Activated T-cell treated with anti-CD3 and anti-CD28 coated beads, Interleukin-2, amount 50 U/mL, for 4 hours (primary cell): Measurements from ENCODE around the gene OXSM. TPM values are rescaled to one million over a fixed set of nuclear protein-coding genes. Genes with fewer than 3 reads are reported as not detected.

Experiments used
- ATAC-seq, 2 donors: fragments of 200-7000 bp; cut with Tn5 transposase; one replicate each; pipeline ENCODE4 v1.10.0; 2021
- DNase-seq: peaks from one replicate; pipeline ENCODE4 v3.0.0-alpha.2; 2020
- H3K27me3 Mint-ChIP-seq: one replicate; pipeline ENCODE4 v1.8.0; 2021; ENCODE audit warnings: low read depth, mixed read lengths
- H3K36me3 Mint-ChIP-seq: one replicate; pipeline ENCODE4 v1.8.0; 2022; ENCODE audit warnings: mixed read lengths; ENCODE audit not compliant: insufficient read depth
- H3K4me1 Mint-ChIP-seq: one replicate; pipeline ENCODE4 v1.8.0; 2021; ENCODE audit warnings: low read depth, mixed read lengths
- H3K4me3 Mint-ChIP-seq: one replicate; pipeline ENCODE4 v1.8.0; 2021; ENCODE audit warnings: mild to moderate bottlenecking, moderate library complexity, mixed read lengths
- H3K9me3 Mint-ChIP-seq: one replicate; pipeline ENCODE4 v1.8.0; 2021; ENCODE audit warnings: mixed read lengths
- total RNA-seq, 3 donors: library from RNA; stranded (reverse); gene quantifications; one replicate each; pipeline ENCODE4 v1.2.1, GENCODE V29; 2021

The OXSM gene
- total RNA-seq, 3 donors from 2014 or later, result 11.4 to 12.0 (median 11.6) TPM

DNA sequence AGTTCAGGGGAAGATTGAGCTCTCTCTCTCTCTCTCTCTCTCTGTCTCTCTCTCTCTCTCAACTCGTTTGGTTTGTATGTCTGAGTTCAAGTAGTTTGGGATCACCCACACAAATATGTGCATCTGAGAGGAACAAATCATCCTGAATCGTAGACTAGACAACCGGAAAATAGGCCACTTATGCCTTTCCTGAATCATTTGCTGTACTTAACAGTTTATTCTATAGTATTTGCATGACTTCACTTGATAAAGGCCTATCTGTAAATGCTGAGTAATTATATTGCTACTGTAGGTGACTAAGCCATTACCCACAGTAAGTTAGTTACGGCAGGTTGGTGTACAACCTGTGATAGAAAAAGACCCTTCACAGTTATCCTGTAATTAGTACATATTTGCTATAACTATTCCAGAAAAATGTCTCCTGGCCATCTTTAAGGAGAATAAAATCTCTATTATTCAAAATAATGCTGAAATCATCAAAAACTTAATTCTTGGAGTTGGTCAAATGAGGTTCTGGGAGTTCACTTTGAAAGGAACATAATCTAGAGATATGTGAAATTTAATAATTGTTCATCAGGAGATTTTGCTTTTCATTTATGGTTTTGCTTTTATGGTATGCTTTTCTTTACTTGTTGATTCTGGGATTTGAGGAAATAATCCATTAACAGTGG lies 31.1 kb downstream of the OXSM start:
- Mint-ChIP-seq H3K36me3 (no peaks in the 10 kb centered on the region), H3K27me3 (no peaks in the 10 kb centered on the region), H3K4me3 (no peak overlapping the region), H3K9me3 (no peaks in the 10 kb centered on the region), H3K4me1 (peaks cover 2% of the 10 kb centered on the region)
- DNase-seq, result no peak
- ATAC-seq, result no peak

DNA sequence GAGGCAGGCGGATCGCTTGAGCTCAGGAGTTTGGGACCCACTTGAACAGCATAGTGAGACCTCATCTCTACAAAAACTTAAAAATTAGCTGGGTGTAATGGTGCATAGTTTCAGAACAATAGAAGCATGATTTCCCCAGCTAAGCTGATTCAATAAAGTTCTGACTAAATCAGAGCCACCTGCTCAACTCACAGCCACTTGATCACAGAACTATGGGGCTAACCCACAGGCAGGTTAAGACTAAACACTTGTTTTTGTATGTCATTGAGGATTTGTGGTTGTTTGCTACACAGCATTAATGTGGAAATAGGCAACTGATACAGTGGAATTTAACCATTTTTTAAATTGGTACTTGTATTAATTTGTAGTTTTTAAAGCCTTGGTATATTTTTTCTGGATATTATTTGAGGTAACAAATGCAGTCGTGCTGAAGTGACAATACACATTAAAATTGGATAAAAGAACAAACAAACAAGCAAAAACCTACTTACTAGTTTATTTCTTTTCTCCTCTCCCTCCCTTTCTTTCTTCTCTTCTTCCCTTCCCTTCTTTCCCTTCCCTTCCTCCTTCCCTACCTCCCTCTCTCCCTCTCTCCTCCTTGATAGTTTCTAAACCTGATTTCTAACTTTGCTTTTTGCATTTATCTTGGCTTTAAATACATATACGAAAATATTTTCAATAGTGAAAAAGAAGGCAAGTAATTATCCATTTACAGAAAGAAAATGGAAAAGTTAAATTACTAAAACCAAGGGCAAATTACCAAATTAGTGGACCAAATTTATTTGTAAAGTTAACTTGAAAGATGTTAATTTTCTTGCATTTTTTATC lies 32.1 kb downstream of the OXSM start:
- ATAC-seq, result no peak
- no peak for DNase-seq
- Mint-ChIP-seq H3K36me3 (no peaks in the 10 kb centered on the region), H3K4me1 (peaks cover 11% of the 10 kb centered on the region), H3K27me3 (no peaks in the 10 kb centered on the region), H3K9me3 (no peaks in the 10 kb centered on the region), H3K4me3 (no peak overlapping the region)

DNA sequence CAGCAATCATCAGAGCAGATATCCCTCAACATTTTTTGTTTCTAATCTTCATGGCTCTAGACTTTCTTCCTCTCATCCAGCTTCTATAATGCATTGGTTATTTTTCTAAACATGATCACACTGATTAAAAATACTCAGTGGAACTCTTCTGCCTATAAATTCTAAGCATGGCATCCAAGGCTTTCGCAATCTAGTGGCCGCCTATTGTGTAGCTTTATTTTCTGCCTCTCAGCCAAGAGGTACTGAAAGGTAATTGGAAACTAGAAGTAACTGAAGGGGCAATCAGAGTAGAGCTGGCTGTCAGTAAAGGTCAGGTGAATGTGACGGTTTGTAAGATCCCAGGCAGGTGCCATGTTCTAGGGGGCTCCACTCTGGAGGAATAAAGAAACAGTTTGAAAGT lies 33.4 kb downstream of the OXSM start:
- Mint-ChIP-seq H3K27me3 (no peaks in the 10 kb centered on the region), H3K36me3 (no peaks in the 10 kb centered on the region), H3K4me1 (peaks cover 11% of the 10 kb centered on the region), H3K9me3 (no peaks in the 10 kb centered on the region), H3K4me3 (no peak overlapping the region)
- ATAC-seq (no peak), DNase-seq (no peak)

DNA sequence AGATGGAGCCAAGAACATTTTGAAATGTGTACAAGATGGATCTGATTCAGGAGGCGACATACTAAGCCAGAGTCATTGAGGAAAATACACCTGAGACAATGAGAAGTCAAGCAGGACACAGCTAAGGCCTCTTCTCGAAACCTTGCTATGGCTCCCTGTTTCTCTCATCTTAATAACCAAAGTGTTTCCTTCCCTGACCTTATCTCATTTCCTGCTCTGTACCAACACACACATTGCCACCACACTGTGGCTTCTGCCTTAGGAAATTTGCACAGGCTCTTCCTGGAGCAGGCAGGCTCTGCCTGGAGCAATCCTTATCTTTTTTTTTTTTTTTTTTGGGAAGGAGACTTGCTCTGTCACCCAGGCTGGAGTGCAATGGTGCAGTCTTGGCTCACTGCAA lies 36.6 kb downstream of the OXSM start:
- Mint-ChIP-seq H3K27me3 (peaks cover 1% of the 10 kb centered on the region), H3K4me1 (peaks cover 11% of the 10 kb centered on the region), H3K9me3 (peaks cover 3% of the 10 kb centered on the region), H3K36me3 (no peaks in the 10 kb centered on the region), H3K4me3 (no peak overlapping the region)
- no peak for DNase-seq
- no peak for ATAC-seq

- DNase-seq, result no peak
- H3K9me3 Mint-ChIP-seq, result peaks cover 3% of the 10 kb centered on the region
- H3K4me3 Mint-ChIP-seq, result no peak overlapping the region
- no peaks in the 10 kb centered on the region for H3K36me3 Mint-ChIP-seq
- peaks cover 11% of the 10 kb centered on the region for H3K4me1 Mint-ChIP-seq
- peaks cover 5% of the 10 kb centered on the region for H3K27me3 Mint-ChIP-seq
- no peak for ATAC-seq
Measured at GRCh38 chr3:25830373-25831280, 40.7 kb downstream of the OXSM start.

- no peak overlapping the region for H3K4me3 Mint-ChIP-seq
- peaks cover 3% of the 10 kb centered on the region for H3K4me1 Mint-ChIP-seq
- DNase-seq (no peak), ATAC-seq (no peak)
- H3K36me3 Mint-ChIP-seq, result no peaks in the 10 kb centered on the region
- peaks cover 3% of the 10 kb centered on the region for H3K9me3 Mint-ChIP-seq
- peaks cover 5% of the 10 kb centered on the region for H3K27me3 Mint-ChIP-seq
Measured at GRCh38 chr3:25831578-25831977, 41.7 kb downstream of the OXSM start.

DNA sequence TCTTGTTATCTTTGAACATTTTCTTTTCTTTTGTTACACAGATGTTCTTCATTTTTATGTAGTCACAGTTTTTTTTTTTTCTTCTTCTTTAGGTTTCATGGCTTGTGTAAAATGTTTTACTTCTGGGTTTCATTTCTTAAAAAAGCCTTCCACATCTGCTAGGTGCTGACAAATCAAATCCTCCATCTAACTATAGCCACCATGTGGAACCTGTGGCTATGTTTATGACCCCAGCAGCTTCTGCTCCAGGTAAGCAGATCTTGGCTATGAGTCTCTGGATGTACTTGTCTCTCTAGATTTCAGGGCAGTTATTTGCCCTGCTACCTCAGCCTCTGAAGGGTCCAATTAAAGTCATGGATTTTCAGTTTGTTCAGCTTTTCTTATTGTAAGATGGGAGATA lies 44.5 kb downstream of the OXSM start:
- H3K4me1 Mint-ChIP-seq, result no peaks in the 10 kb centered on the region

DNA sequence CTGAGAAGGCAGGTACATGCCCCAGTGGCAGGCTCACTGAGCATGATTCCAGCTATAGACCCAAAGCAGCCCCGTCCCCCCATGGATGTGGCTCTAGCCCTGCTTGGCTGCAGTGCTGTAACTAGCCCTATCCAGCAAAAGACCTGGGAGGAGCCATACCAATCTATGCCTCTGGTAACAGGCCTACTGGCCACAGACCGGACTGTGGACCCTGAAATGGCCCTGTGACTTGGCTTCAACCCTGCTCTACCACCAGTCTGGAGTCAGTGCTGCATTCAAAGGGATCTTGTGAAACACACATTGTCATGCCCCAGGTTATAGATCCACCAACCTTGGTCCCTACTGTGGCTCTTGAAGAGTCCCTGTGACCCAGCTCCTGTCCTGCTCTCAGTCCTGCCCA lies 46.7 kb downstream of the OXSM start:
- Mint-ChIP-seq H3K9me3 (peaks cover 5% of the 10 kb centered on the region), H3K4me1 (no peaks in the 10 kb centered on the region), H3K27me3 (peaks cover 3% of the 10 kb centered on the region), H3K36me3 (no peaks in the 10 kb centered on the region), H3K4me3 (no peak overlapping the region)
- ATAC-seq (no peak), DNase-seq (no peak)

More for the DNA sequence above, 44.5 kb downstream of the OXSM start:
- Mint-ChIP-seq H3K9me3 (peaks cover 5% of the 10 kb centered on the region), H3K27me3 (peaks cover 3% of the 10 kb centered on the region), H3K36me3 (no peaks in the 10 kb centered on the region), H3K4me3 (no peak overlapping the region)
- DNase-seq, result no peak
- ATAC-seq, result no peak

- peaks cover 5% of the 10 kb centered on the region for H3K9me3 Mint-ChIP-seq
- ATAC-seq (peak in 1 of 2 donors; percentile 23), DNase-seq (no peak)
- no peaks in the 10 kb centered on the region for H3K4me1 Mint-ChIP-seq
- no peak overlapping the region for H3K4me3 Mint-ChIP-seq
- H3K36me3 Mint-ChIP-seq, result no peaks in the 10 kb centered on the region
- peaks cover 3% of the 10 kb centered on the region for H3K27me3 Mint-ChIP-seq
Measured at GRCh38 chr3:25837038-25837437, 47.1 kb downstream of the OXSM start.

GRCh38 chr3:25840099-25840498 lies 50.2 kb downstream of the OXSM start:
- DNase-seq (no peak), ATAC-seq (no peak)
- no peaks in the 10 kb centered on the region for H3K36me3 Mint-ChIP-seq
- no peak overlapping the region for H3K4me3 Mint-ChIP-seq
- peaks cover 5% of the 10 kb centered on the region for H3K9me3 Mint-ChIP-seq
- H3K4me1 Mint-ChIP-seq, result no peaks in the 10 kb centered on the region
- no peaks in the 10 kb centered on the region for H3K27me3 Mint-ChIP-seq

GRCh38 chr3:25843332-25843731 lies 53.4 kb downstream of the OXSM start:
- Mint-ChIP-seq H3K4me1 (no peaks in the 10 kb centered on the region), H3K36me3 (no peaks in the 10 kb centered on the region), H3K27me3 (no peaks in the 10 kb centered on the region), H3K4me3 (no peak overlapping the region), H3K9me3 (peaks cover 5% of the 10 kb centered on the region)
- ATAC-seq, result no peak
- no peak for DNase-seq

Other genes with a start within 250 kb of the OXSM start
- gene TOP2B, start 125.2 kb upstream of the OXSM start, total RNA-seq, result 10 to 100 TPM; 71.2 to 73.2 (median 71.7) TPM
- 10 to 100 TPM; 43.4 to 48.7 (median 47.7) TPM for gene NGLY1, start 6.6 kb upstream of the OXSM start, total RNA-seq